ENCODE measurements around the gene COMT. TPM values are rescaled to one million over a fixed set of nuclear protein-coding genes. Genes with fewer than 3 reads are reported as not detected.
"Not testable (repeated sequence)": the region's sequence is repeated elsewhere in the genome, so short reads cannot be mapped to it uniquely, and the experiment has no call there.

Gene COMT
- total RNA-seq, 1 donor from 2014 or later, result 221 TPM

GRCh38 chr22:19921544-19922081, 20.0 kb upstream of the COMT start:
- peaks cover 5% of the 10 kb centered on the region for H3K36me3 ChIP-seq (ENCODE audit: control insufficient read depth, insufficient read depth, low read length)
- FAIRE-seq, result no peak
- H3K4me3 ChIP-seq (ENCODE audit: low read depth, low read length), result no peak overlapping the region
- TF ChIP-seq CTCF (IDR thresholded peaks at IDR 0.05; ENCODE audit: insufficient read depth, low read length, severe bottlenecking), result no peak
- no peaks in the 10 kb centered on the region for H3K27me3 ChIP-seq (ENCODE audit: control insufficient read depth, insufficient read depth, low read length)
- DNase-seq (ENCODE audit: low read depth), result no peak

DNA sequence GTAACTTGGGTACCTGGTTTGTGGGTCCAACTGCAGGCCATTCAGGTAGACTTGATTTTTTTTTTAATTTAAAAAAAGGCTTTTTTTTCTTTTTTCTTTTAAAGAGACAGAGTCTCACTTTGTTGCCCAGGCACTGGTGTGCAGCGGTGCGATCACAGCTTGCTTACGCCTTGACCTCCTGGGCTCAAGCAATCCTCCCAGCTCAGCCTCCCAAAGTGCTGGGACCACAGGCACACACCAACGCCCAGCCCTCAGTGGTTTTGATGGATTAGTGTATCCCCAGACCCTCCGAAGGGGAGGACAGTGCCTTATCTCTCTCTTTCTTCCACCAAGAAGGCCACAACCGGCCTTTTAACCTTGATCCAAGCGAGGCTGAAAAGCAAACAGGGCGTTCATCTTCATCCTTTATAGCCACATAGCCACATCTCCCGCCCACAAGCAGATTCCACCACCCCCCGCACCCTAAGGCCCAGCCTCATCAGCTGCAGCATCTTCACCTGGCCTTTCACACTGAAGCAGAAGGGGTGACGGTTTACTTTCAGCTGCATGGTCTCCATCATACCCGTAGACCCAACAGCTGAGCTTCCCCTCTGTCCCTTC, 17.6 kb upstream of the COMT start:
- no peaks in the 10 kb centered on the region for H3K27me3 ChIP-seq (ENCODE audit: control insufficient read depth, insufficient read depth, low read length)
- no peak overlapping the region for H3K4me3 ChIP-seq (ENCODE audit: low read depth, low read length)
- FAIRE-seq, result no peak
- DNase-seq (ENCODE audit: low read depth), result no peak
- TF ChIP-seq CTCF (IDR thresholded peaks at IDR 0.05; ENCODE audit: insufficient read depth, low read length, severe bottlenecking), result no peak
- H3K36me3 ChIP-seq (ENCODE audit: control insufficient read depth, insufficient read depth, low read length), result no peaks in the 10 kb centered on the region

DNA sequence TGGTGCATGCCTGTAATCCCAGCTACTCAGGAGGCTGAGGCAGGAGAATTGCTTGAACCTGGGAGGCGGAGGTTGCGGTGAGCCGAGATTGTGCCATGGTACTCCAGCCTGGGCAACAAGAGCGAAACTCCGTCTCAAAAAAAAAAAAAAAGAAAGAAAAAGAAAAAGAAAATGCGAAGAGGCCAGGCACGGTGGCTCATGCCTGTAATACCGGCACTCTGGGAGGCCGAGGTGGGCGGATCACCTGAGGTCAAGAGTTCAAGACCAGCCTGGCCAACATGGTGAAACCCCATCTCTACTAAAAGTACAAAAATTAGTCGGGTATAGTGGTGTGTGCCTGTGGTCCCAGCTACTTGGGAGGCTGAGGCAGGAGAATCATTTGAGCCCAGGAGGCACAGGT, 15.5 kb upstream of the COMT start:
- not testable (repeated sequence) for FAIRE-seq; H3K4me3 ChIP-seq (ENCODE audit: low read depth, low read length); DNase-seq (ENCODE audit: low read depth); H3K36me3 ChIP-seq (ENCODE audit: control insufficient read depth, insufficient read depth, low read length); H3K27me3 ChIP-seq (ENCODE audit: control insufficient read depth, insufficient read depth, low read length)

DNA sequence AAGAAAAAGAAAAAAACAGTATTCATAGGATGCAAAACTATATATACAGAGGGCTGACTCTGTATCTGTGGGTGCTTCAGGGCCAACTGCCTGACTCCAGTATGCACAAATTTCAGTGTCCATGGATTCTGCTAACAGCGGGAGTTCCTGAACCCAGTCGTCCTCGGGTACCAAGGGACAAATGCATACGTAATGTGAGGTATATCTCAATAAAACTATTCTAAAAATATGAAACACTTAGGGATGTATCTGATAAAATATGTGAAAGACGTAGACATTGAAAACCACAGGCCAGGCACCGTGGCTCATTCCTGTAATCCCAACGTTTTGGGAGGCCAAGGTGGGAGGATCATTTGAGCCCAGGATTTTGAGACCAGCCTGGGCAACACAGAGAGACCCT, 13.9 kb upstream of the COMT start:
- FAIRE-seq, result no peak

GRCh38 chr22:19928207-19928606, 13.4 kb upstream of the COMT start:
- DNase-seq (ENCODE audit: low read depth) (no peak), FAIRE-seq (no peak)
- Histone ChIP-seq H3K4me3 (ENCODE audit: low read depth, low read length) (no peak overlapping the region), H3K27me3 (ENCODE audit: control insufficient read depth, insufficient read depth, low read length) (no peaks in the 10 kb centered on the region), H3K36me3 (ENCODE audit: control insufficient read depth, insufficient read depth, low read length) (no peaks in the 10 kb centered on the region)
- TF ChIP-seq CTCF (IDR thresholded peaks at IDR 0.05; ENCODE audit: insufficient read depth, low read length, severe bottlenecking), result no peak

More for the DNA sequence above, 13.9 kb upstream of the COMT start:
- no peak for DNase-seq (ENCODE audit: low read depth)
- no peak overlapping the region for H3K4me3 ChIP-seq (ENCODE audit: low read depth, low read length)
- H3K36me3 ChIP-seq (ENCODE audit: control insufficient read depth, insufficient read depth, low read length), result no peaks in the 10 kb centered on the region
- no peak for TF ChIP-seq CTCF (IDR thresholded peaks at IDR 0.05; ENCODE audit: insufficient read depth, low read length, severe bottlenecking)
- no peaks in the 10 kb centered on the region for H3K27me3 ChIP-seq (ENCODE audit: control insufficient read depth, insufficient read depth, low read length)

GRCh38 chr22:19929586-19930550, 11.7 kb upstream of the COMT start:
- FAIRE-seq (no peak), DNase-seq (ENCODE audit: low read depth) (no peak)
- H3K36me3 ChIP-seq (ENCODE audit: control insufficient read depth, insufficient read depth, low read length), result no peaks in the 10 kb centered on the region
- H3K27me3 ChIP-seq (ENCODE audit: control insufficient read depth, insufficient read depth, low read length), result no peaks in the 10 kb centered on the region
- no peak overlapping the region for H3K4me3 ChIP-seq (ENCODE audit: low read depth, low read length)
- TF ChIP-seq CTCF (IDR thresholded peaks at IDR 0.05; ENCODE audit: insufficient read depth, low read length, severe bottlenecking), result no peak
